Hepatocyte (in vitro differentiated cells): ENCODE data around the gene LMF2.

Source experiments
- CTCF ChIP-seq: fragments of 200-600 bp; sonication (generic); IDR thresholded peaks from 2 replicates; pipeline ENCODE4 v1.5.1; 2016; ENCODE audit warnings: antibody characterized with exemption, mild to moderate bottlenecking; ENCODE audit not compliant: poor library complexity
- EZH2 ChIP-seq: fragments of 200-600 bp; sonication (generic); IDR thresholded peaks from 2 replicates; pipeline ENCODE4 v1.6.1; 2016; ENCODE audit warnings: antibody characterized with exemption, mild to moderate bottlenecking, borderline replicate concordance

DNA sequence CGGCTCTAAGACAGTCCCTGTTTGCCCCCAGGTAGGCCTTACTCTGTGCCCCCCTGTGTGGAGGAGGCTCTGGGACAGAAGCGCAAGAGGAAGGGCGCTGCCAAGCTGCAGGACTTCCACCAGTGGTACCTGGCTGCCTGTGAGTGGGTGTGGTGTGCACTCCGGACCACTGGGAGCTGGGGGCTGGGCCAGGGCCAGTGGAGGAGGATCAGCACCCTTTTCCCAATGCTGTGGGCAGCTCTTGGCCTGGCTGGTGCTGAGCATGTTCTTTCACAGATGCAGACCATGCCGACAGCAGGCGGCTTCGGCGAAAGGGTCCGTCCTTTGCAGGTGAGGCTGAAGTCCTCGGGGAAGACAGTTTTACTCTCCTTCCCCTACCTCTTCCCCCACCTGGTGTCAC lies 14.2 kb upstream of the LMF2 start:
- no peak for TF ChIP-seq CTCF
- no peak for TF ChIP-seq EZH2
